Measurements from ENCODE around the gene HIVEP1.

HIVEP1 gene

DNA sequence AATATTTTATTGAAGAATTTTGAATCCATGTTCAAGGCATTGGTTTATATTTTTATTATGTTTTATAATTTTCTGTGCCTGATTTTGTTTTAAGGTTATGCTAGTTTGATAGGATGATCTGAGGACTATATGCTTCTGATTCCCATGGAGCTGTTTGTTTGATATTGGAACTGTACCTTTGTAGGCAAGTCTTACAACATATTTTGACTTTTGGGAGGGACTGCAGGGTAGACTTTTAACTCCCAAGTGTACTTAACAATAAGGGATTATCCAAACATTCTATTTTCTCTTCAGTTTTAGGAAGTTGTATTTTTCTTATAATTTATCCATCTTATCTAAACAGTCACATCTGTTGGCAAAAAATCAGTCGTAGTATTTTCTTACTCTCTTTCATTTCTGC, 82.6 kb downstream of the HIVEP1 start:
- TF ChIP-seq, protein P1, sequence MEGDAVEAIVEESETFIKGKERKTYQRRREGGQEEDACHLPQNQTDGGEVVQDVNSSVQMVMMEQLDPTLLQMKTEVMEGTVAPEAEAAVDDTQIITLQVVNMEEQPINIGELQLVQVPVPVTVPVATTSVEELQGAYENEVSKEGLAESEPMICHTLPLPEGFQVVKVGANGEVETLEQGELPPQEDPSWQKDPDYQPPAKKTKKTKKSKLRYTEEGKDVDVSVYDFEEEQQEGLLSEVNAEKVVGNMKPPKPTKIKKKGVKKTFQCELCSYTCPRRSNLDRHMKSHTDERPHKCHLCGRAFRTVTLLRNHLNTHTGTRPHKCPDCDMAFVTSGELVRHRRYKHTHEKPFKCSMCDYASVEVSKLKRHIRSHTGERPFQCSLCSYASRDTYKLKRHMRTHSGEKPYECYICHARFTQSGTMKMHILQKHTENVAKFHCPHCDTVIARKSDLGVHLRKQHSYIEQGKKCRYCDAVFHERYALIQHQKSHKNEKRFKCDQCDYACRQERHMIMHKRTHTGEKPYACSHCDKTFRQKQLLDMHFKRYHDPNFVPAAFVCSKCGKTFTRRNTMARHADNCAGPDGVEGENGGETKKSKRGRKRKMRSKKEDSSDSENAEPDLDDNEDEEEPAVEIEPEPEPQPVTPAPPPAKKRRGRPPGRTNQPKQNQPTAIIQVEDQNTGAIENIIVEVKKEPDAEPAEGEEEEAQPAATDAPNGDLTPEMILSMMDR (IDR thresholded peaks at IDR 0.05; ENCODE audit: extremely low read depth, insufficient read depth, missing control alignments), result no peak
- DNase-seq (ENCODE audit: low spot score), result no peak
- in situ Hi-C loops (cut with MboI; ENCODE audit: low pct_unique_long_range_greater_than_20kb, low sequenced_read_pairs, unreplicated experiment), result no loop called here

DNA sequence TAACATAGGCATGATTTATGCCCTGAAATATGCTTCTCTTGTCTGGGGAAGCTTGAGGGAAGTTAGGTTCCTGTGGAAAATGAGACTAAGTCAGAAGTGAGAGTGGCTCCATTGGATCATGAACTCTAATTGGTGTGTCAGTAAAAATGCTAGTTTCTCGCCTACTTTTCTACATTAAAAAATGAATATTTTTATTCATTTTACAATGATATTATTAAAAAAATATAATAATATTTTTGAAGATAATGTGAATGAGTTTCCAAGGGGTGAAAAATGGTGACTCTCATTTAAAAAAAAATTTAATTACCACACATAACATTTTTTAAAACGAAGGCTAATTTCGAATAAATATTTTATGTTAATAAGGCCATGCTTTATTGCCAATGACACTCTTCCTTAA, 84.2 kb downstream of the HIVEP1 start:
- in situ Hi-C loops (cut with MboI; ENCODE audit: low pct_unique_long_range_greater_than_20kb, low sequenced_read_pairs, unreplicated experiment), result no loop called here
- DNase-seq (ENCODE audit: low spot score), result no peak
- TF ChIP-seq, protein P1 (IDR thresholded peaks at IDR 0.05; ENCODE audit: extremely low read depth, insufficient read depth, missing control alignments), result no peak

DNA sequence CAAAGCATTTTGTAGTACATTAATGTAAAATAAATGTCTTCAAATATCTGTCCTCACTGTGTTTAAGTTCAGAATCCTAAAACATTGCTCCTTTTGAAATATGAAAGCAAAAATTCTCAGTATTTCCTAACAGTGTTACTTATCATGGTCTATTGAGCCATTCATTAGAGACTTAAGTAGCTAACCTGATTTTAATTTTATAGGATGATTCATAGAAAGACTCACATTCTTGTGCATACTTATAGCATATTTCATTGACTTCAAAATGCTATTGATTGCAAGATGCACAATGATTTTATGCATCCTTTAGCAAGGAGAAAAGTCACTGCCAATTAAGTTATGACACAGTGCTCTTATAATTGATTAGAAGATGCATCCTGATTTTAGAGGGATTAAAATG, 85.7 kb downstream of the HIVEP1 start:
- DNase-seq (ENCODE audit: low spot score), result no peak
- TF ChIP-seq, protein P1 (IDR thresholded peaks at IDR 0.05; ENCODE audit: extremely low read depth, insufficient read depth, missing control alignments), result no peak
- in situ Hi-C loops (cut with MboI; ENCODE audit: low pct_unique_long_range_greater_than_20kb, low sequenced_read_pairs, unreplicated experiment), result no loop called here

DNA sequence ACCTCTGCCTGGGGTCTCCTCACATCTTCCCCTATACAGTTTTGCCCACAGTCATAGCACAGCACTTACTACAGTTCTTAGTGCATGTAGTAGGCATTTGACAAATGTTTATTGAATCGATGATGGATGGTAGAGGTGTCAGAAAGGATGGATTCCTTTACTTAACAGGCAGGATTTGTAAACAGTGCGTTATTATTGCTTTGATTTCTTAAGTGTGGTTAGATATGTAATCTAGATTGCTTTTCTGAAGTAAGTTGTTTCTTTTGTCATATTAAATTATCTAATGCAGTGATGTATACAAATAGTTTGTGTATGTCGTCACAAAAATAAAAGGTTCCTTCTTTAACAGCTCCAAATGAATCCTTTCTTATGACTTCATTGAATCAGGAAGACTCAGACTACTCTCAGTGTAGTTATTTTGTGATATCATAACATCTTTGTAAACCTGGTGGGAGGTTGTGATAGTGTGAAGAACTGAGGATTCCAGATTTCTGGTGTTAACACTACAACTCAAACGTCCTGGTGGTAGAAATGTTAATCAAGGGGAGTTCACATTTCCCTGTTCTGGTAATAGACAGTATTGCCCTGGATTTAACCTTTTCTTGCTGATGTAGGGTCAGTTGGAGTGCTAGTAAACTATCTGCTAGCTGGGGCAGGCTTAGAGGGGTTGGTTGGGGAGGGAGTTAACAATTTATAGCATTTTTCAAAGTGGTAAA, 87.7 kb downstream of the HIVEP1 start:
- no peak for DNase-seq (ENCODE audit: low spot score)
- in situ Hi-C loops (cut with MboI; ENCODE audit: low pct_unique_long_range_greater_than_20kb, low sequenced_read_pairs, unreplicated experiment), result no loop called here
- TF ChIP-seq, protein P1 (IDR thresholded peaks at IDR 0.05; ENCODE audit: extremely low read depth, insufficient read depth, missing control alignments), result no peak

DNA sequence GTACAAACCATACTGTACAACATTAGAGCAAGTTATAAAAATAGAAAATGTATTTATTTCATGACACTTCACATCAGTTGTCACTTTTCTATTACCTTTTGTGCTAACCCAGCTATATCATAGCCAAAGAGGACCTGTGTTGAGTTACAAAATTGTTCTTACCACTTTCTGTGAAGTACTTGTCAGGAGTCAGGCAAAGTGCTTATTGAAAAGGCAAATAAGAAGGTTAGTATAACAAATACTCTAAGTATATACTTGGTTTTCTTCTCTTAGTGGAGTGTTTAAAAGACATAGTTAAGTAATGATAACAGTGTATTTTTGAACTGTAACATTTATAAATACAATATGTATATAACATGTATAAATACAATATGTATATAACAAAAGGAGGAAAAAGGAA, 88.9 kb downstream of the HIVEP1 start:
- DNase-seq (ENCODE audit: low spot score), result no peak
- in situ Hi-C loops (cut with MboI; ENCODE audit: low pct_unique_long_range_greater_than_20kb, low sequenced_read_pairs, unreplicated experiment), result no loop called here
- TF ChIP-seq, protein P1 (IDR thresholded peaks at IDR 0.05; ENCODE audit: extremely low read depth, insufficient read depth, missing control alignments), result no peak

DNA sequence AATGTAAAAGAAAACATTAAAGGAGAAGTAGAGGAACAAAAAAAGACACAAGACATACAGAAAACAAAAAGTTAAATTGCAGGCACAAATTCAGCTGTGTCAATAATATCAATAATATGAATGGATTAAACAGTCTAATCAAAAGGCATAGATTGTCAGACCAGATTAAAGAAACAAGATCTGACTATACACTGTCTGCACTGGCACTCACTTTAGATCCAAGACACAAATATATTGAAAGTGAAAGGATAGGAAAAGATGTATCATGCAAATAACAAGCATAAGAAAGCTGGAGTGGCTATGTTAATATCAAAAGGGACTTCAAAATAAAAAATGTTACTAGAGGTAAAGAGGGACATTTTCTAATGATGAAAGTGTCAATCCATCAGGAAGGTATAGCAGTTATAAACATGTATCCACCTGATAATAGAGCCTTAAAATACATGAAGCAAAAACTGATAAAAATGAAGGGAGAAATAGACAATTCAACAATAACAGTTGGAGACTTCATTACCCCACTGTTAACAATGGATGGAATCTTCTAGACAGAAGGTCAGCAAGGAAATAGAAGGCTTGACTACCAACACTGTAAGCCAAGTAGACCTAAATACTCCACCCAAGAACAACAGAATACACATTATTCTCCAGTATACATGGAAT, 89.7 kb downstream of the HIVEP1 start:
- TF ChIP-seq, protein P1 (IDR thresholded peaks at IDR 0.05; ENCODE audit: extremely low read depth, insufficient read depth, missing control alignments), result no peak
- no peak for DNase-seq (ENCODE audit: low spot score)
- in situ Hi-C loops (cut with MboI; ENCODE audit: low pct_unique_long_range_greater_than_20kb, low sequenced_read_pairs, unreplicated experiment), result no loop called here

All from GM13977 (cell line).